Neural crest cell (in vitro differentiated cells): ENCODE data around the gene TAAR9. TPM values are rescaled to one million over a fixed set of nuclear protein-coding genes. Genes with fewer than 3 reads are reported as not detected.
"Not testable (repeated sequence)": the region's sequence is repeated elsewhere in the genome, so short reads cannot be mapped to it uniquely, and the experiment has no call there.

ENCODE experiments used
- DNase-seq: peaks from one replicate; pipeline ENCODE4 v3.0.0; 2021; ENCODE audit warnings: low read depth, mixed read lengths, low spot score
- H3K27ac Mint-ChIP-seq: one replicate; pipeline ENCODE4 v1.8.0; 2021; ENCODE audit warnings: mild to moderate bottlenecking, mixed read lengths; ENCODE audit not compliant: unreplicated experiment
- H3K27me3 Mint-ChIP-seq: 2 replicates; pipeline ENCODE4 v1.8.0; 2021; ENCODE audit warnings: low read depth, mild to moderate bottlenecking, mixed read lengths
- H3K36me3 Mint-ChIP-seq: 2 replicates; pipeline ENCODE4 v1.8.0; 2021; ENCODE audit warnings: low read depth, mild to moderate bottlenecking, mixed read lengths
- H3K4me1 Mint-ChIP-seq: 2 replicates; pipeline ENCODE4 v1.8.0; 2021; ENCODE audit warnings: mixed read lengths
- H3K4me3 Mint-ChIP-seq: one replicate; pipeline ENCODE4 v1.8.0; 2021; ENCODE audit warnings: mild to moderate bottlenecking, mixed read lengths
- H3K9me3 Mint-ChIP-seq: 2 replicates; pipeline ENCODE4 v1.8.0; 2021; ENCODE audit warnings: mixed read lengths
- total RNA-seq: library from RNA; stranded (reverse); gene quantifications from 2 replicates; pipeline ENCODE4 v1.2.1, GENCODE V29; 2021
- TF ChIP-seq, protein P1 (sequence below): fragments of 200-600 bp; sonication (generic); conservative IDR thresholded peaks from 2 replicates; pipeline ENCODE4 v1.5.0; 2021; ENCODE audit warnings: antibody characterized with exemption, mild to moderate bottlenecking

The TAAR9 gene
- total RNA-seq, 1 donor from 2014 or later = not detected

DNA sequence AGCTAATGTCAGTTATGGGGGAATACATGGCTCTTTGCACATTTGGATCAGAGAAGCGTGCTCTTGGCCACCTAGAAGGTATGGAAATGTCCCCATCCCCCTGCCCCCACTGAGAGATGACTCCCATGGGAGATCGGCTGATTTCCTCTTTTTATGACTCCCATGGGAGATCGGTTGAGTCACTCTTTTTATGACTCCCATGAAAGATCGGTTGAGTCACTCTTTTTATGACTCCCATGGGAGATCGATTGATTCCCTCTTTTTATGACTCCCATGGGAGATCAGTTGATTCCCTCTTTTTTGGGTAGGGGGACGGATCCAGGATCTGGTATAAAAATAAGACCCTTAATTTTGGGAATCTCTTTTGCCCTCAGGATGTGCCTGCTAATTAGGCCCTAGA, 10.3 kb upstream of the TAAR9 start:
- DNase-seq = no peak
- H3K4me1 Mint-ChIP-seq = peaks cover 9% of the 10 kb centered on the region
- peaks cover 5% of the 10 kb centered on the region for H3K27me3 Mint-ChIP-seq
- no peak overlapping the region for H3K4me3 Mint-ChIP-seq
- no peak overlapping the region for H3K27ac Mint-ChIP-seq
- H3K36me3 Mint-ChIP-seq = no peaks in the 10 kb centered on the region
- TF ChIP-seq, protein P1, sequence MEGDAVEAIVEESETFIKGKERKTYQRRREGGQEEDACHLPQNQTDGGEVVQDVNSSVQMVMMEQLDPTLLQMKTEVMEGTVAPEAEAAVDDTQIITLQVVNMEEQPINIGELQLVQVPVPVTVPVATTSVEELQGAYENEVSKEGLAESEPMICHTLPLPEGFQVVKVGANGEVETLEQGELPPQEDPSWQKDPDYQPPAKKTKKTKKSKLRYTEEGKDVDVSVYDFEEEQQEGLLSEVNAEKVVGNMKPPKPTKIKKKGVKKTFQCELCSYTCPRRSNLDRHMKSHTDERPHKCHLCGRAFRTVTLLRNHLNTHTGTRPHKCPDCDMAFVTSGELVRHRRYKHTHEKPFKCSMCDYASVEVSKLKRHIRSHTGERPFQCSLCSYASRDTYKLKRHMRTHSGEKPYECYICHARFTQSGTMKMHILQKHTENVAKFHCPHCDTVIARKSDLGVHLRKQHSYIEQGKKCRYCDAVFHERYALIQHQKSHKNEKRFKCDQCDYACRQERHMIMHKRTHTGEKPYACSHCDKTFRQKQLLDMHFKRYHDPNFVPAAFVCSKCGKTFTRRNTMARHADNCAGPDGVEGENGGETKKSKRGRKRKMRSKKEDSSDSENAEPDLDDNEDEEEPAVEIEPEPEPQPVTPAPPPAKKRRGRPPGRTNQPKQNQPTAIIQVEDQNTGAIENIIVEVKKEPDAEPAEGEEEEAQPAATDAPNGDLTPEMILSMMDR = no peak
- peaks cover 14% of the 10 kb centered on the region for H3K9me3 Mint-ChIP-seq

GRCh38 chr6:132530293-132530974, 7.6 kb upstream of the TAAR9 start:
- Mint-ChIP-seq H3K27ac (no peak overlapping the region), H3K27me3 (peaks cover 5% of the 10 kb centered on the region), H3K4me1 (peaks cover 9% of the 10 kb centered on the region), H3K4me3 (peak overlapping the region; percentile 4), H3K36me3 (peaks cover 9% of the 10 kb centered on the region), H3K9me3 (peaks cover 16% of the 10 kb centered on the region)
- TF ChIP-seq, protein P1 = peak; percentile 94
- DNase-seq = peak; percentile 74

DNA sequence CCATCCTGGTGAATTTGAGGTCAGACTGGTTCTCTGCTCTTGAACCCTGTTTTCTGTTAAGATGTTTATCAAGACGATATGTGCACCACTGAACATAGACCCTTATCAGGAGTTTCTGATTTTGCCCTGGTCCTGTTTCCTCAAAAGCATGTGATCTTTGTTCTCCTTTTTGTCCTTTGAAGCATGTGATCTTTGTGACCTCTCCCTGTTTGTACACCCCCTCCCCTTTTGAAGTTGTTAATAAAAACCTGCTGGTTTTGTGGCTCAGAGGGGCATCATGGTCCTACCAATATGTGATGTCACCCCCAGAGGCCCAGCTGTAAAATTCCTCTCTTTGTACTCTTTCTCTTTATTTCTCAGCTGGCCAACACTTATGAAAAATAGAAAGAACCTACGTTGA, 3.5 kb upstream of the TAAR9 start:
- not testable (repeated sequence) for H3K4me1 Mint-ChIP-seq, H3K27ac Mint-ChIP-seq, DNase-seq, H3K27me3 Mint-ChIP-seq, H3K4me3 Mint-ChIP-seq
- Mint-ChIP-seq H3K36me3 (peaks cover 12% of the 10 kb centered on the region), H3K9me3 (peaks cover 20% of the 10 kb centered on the region)

- Mint-ChIP-seq H3K9me3 (peaks cover 11% of the 10 kb centered on the region), H3K4me3 (no peak overlapping the region), H3K4me1 (no peaks in the 10 kb centered on the region), H3K36me3 (peaks cover 12% of the 10 kb centered on the region), H3K27me3 (no peaks in the 10 kb centered on the region), H3K27ac (no peak overlapping the region)
- TF ChIP-seq, protein P1 = no peak
- no peak for DNase-seq
These were observed 932 bp upstream of the TAAR9 start for GRCh38 chr6:132537145-132537544.

DNA sequence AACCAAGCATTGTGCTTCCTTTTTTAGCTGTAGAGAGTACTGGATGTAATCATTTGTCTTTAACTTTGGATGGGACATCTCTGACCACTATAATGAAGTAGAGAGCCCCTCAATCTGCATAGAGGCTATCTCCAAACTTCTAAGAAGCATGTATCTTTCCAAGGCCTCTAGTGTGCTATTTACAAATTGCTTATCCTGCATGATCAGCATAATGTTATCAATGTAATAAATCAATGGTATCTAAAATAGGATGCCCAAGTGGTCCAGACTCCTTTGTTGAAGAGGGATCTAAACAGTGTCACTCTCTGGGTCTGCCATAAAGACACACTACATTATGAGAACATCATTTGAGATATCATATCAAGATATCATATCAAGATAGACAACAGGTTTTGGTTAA, 6.7 kb downstream of the TAAR9 start:
- Mint-ChIP-seq H3K27me3 (no peaks in the 10 kb centered on the region), H3K9me3 (no peaks in the 10 kb centered on the region), H3K4me3 (no peak overlapping the region), H3K4me1 (no peaks in the 10 kb centered on the region), H3K27ac (no peak overlapping the region), H3K36me3 (no peaks in the 10 kb centered on the region)
- TF ChIP-seq, protein P1 = no peak
- DNase-seq = no peak

DNA sequence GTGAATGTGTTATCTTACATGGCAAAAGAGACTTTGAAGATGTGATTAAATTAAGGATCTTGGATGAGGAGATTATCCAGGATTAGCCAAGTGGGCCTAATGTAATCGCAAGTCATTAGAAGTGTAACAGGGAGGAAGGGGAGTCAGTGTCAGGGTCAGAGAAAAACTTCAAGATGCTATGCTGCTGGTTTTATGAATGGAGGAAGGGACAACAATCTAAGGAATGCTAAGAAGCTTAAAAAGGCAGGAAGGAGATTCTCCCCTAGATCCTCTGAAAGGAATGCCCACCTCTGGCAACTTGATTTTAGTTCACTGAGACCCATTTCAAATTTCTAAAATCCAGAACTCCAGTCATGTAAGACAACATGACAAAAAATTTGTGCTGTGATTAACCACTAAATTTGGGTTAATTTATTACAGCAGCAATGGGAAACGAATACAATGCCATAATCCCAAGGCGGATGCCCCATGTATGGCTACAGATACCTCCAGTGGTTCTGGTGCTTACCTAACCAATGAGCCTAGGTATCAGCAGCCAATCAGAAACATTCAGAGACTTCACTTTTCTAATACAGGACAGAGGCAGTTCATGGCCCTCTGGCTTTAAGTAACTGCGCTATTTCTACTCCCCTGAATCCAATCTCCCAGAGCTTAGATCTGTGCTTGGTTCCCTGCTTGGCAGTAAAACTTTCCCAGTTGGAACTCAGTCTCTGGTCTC, 10.8 kb downstream of the TAAR9 start:
- DNase-seq = no peak
- H3K4me3 Mint-ChIP-seq = no peak overlapping the region
- no peak overlapping the region for H3K27ac Mint-ChIP-seq
- H3K36me3 Mint-ChIP-seq = no peaks in the 10 kb centered on the region
- no peaks in the 10 kb centered on the region for H3K9me3 Mint-ChIP-seq
- TF ChIP-seq, protein P1 = no peak
- H3K27me3 Mint-ChIP-seq = no peaks in the 10 kb centered on the region
- H3K4me1 Mint-ChIP-seq = no peaks in the 10 kb centered on the region
